ENCODE results near the gene ERC1. TPM values are rescaled to one million over a fixed set of nuclear protein-coding genes. Genes with fewer than 3 reads are reported as not detected.

The ERC1 gene
- total and polyA plus RNA-seq, 2 experiments from 2014 or later, result 18.4 to 29.7 TPM

DNA sequence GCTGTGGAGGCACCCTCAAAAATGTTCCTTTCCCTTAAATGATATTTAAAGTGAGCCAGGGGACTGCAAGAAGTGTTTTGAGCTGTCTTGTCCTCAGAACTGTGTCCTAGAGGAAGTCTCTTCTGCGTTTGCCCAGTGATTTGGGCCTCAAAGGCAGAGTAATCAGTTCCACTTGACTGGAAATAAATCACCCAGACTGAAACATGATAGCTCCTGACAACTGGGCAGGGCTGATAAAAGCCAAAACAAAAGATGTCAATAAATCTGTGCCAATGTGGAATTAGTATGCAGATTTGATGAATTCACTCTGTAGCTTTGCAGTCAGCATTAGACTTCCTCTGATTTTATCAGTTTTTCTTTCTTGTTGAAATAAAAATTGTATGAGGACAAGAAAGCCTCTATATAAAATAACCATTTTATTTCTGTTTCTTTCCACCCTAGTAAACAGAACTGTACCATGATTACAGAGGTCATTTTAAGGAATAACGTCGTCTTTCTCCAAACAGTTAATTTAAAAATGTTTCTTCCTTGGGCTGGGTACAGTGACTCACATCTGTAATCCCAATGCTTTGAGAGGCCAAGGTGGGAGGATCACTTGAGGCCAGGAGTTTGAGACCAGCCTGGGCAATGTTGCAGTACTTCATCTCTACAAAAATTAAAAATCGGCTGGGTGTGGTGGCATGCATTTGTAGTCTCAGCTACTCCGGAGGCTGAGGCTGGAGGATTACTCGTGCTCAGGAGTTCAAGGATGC, 180.8 kb downstream of the ERC1 start:
- WGBS (ENCODE audit: low lambda C conversion rate, missing lambda C conversion rate), result 74% methylated on average over 6 of the region's 6 CpGs
- no peak overlapping the region for H3K27ac ChIP-seq

DNA sequence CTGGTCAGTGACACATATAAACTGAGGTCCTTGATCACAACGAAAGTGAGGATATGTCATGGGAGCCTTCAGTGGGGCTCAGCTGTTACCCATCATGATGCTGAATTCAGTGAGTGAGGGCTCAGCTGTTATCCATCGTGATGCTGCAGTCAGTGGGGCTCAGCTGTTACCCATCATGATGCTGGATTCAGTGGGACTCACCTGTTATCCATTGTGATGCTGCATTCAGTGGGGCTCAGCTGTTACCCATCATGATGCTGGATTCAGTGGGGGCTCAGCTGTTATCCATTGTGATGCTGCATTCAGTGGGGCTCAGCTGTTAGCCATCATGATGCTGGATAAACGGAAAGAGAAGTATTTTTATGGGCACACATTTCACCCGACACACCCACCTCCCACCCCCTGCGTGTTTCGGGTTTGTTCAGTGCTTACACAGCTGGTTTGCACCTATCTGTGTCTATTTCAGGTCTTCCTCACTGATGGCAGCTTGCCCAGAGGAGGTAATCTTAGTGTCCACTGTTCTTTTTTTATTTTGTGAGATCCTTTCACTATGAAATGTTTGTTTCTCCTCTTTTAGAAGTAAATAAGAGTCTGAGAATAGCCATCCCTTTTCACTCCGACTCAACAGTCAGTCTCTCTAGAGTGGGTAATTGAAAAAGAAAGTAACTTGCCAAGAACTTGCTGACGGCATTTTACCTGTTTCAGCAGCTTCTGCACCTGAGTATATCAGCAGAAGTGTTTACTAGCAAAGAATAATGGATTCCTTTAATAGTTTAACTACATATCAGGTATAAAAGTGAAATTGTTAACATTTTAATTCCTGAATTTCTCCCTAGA, 183.0 kb downstream of the ERC1 start:
- Histone ChIP-seq H3K27ac (no peak overlapping the region), H3K79me2 (no peaks in the 10 kb centered on the region), H3K27me3 (no peaks in the 10 kb centered on the region), H4K20me1 (ENCODE audit: insufficient read depth, poor library complexity, severe bottlenecking) (no peaks in the 10 kb centered on the region), H2AFZ (no peak overlapping the region), H3K9me3 (ENCODE audit: low read depth) (no peaks in the 10 kb centered on the region), H3K4me3 (no peak overlapping the region), H3K9me2 (replicated peaks; ENCODE audit: insufficient read depth) (no peaks in the 10 kb centered on the region), H3K36me3 (replicated peaks; ENCODE audit: insufficient read depth, low read depth) (no peaks in the 10 kb centered on the region), H3K4me2 (no peak overlapping the region), H3K4me1 (ENCODE audit: insufficient read depth) (peaks cover 7% of the 10 kb centered on the region)
- no peak for DNase-seq (ENCODE audit: low spot score)
- TF ChIP-seq EZH2 (IDR thresholded peaks at IDR 0.05; ENCODE audit: borderline replicate concordance) (no peak), EZH2phosphoT487 (IDR thresholded peaks at IDR 0.05; ENCODE audit: low read depth, severe bottlenecking, unreplicated experiment) (no peak)
- TF ChIP-seq, protein P1, sequence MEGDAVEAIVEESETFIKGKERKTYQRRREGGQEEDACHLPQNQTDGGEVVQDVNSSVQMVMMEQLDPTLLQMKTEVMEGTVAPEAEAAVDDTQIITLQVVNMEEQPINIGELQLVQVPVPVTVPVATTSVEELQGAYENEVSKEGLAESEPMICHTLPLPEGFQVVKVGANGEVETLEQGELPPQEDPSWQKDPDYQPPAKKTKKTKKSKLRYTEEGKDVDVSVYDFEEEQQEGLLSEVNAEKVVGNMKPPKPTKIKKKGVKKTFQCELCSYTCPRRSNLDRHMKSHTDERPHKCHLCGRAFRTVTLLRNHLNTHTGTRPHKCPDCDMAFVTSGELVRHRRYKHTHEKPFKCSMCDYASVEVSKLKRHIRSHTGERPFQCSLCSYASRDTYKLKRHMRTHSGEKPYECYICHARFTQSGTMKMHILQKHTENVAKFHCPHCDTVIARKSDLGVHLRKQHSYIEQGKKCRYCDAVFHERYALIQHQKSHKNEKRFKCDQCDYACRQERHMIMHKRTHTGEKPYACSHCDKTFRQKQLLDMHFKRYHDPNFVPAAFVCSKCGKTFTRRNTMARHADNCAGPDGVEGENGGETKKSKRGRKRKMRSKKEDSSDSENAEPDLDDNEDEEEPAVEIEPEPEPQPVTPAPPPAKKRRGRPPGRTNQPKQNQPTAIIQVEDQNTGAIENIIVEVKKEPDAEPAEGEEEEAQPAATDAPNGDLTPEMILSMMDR (IDR thresholded peaks at IDR 0.05; ENCODE audit: poor library complexity), result no peak
- WGBS (ENCODE audit: low lambda C conversion rate, missing lambda C conversion rate), result 81% methylated on average over 8 of the region's 8 CpGs

More for the DNA sequence above, 180.8 kb downstream of the ERC1 start:
- Histone ChIP-seq H4K20me1 (ENCODE audit: insufficient read depth, poor library complexity, severe bottlenecking) (no peaks in the 10 kb centered on the region), H2AFZ (no peak overlapping the region), H3K4me3 (no peak overlapping the region), H3K9me3 (ENCODE audit: low read depth) (no peaks in the 10 kb centered on the region), H3K4me2 (no peak overlapping the region), H3K36me3 (replicated peaks; ENCODE audit: insufficient read depth, low read depth) (no peaks in the 10 kb centered on the region), H3K27me3 (no peaks in the 10 kb centered on the region), H3K4me1 (ENCODE audit: insufficient read depth) (peaks cover 7% of the 10 kb centered on the region), H3K9me2 (replicated peaks; ENCODE audit: insufficient read depth) (no peaks in the 10 kb centered on the region), H3K79me2 (no peaks in the 10 kb centered on the region)
- TF ChIP-seq EZH2phosphoT487 (IDR thresholded peaks at IDR 0.05; ENCODE audit: low read depth, severe bottlenecking, unreplicated experiment) (no peak), EZH2 (IDR thresholded peaks at IDR 0.05; ENCODE audit: borderline replicate concordance) (no peak)
- TF ChIP-seq, protein P1 (IDR thresholded peaks at IDR 0.05; ENCODE audit: poor library complexity), result no peak
- no peak for DNase-seq (ENCODE audit: low spot score)

DNA sequence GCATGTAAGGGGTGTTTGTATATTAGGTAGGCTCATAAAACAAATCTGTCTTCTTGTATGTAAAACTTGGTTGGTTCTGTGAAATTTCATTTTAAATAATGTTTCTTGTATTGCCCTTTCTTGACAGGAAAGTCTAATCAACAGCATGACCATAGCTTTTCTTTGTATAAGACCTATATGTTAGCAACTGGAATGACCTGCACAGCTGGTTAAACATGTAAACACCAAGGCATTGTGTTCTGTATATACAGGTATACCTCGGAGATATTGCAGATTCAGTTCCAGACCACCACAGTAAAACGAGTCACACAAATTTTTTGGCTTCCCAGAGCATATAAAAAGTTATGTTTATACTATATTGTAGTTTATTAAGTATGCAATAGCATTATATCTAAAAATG, 183.6 kb downstream of the ERC1 start:
- peaks cover 7% of the 10 kb centered on the region for H3K4me1 ChIP-seq (ENCODE audit: insufficient read depth)

More for the DNA sequence above, 183.6 kb downstream of the ERC1 start:
- H3K4me3 ChIP-seq, result no peak overlapping the region
- H3K27me3 ChIP-seq, result no peaks in the 10 kb centered on the region
- no peak overlapping the region for H3K27ac ChIP-seq
- no peak overlapping the region for H3K4me2 ChIP-seq
- no peaks in the 10 kb centered on the region for H3K79me2 ChIP-seq
- TF ChIP-seq EZH2 (IDR thresholded peaks at IDR 0.05; ENCODE audit: borderline replicate concordance) (no peak), EZH2phosphoT487 (IDR thresholded peaks at IDR 0.05; ENCODE audit: low read depth, severe bottlenecking, unreplicated experiment) (no peak)
- TF ChIP-seq, protein P1 (IDR thresholded peaks at IDR 0.05; ENCODE audit: poor library complexity), result no peak
- H2AFZ ChIP-seq, result no peak overlapping the region
- H3K9me2 ChIP-seq (replicated peaks; ENCODE audit: insufficient read depth), result no peaks in the 10 kb centered on the region
- H4K20me1 ChIP-seq (ENCODE audit: insufficient read depth, poor library complexity, severe bottlenecking), result no peaks in the 10 kb centered on the region
- H3K36me3 ChIP-seq (replicated peaks; ENCODE audit: insufficient read depth, low read depth), result no peaks in the 10 kb centered on the region
- no peaks in the 10 kb centered on the region for H3K9me3 ChIP-seq (ENCODE audit: low read depth)
- 66% methylated on average over 2 of the region's 2 CpGs for WGBS (ENCODE audit: low lambda C conversion rate, missing lambda C conversion rate)
- no peak for DNase-seq (ENCODE audit: low spot score)

All from hepatocyte (in vitro differentiated cells).